HEK293T (cell line): ENCODE results near the gene TSPAN14.
"Not testable (repeated sequence)": the region's sequence is repeated elsewhere in the genome, so short reads cannot be mapped to it uniquely, and the experiment has no call there.

Source experiments
- FOXM1 ChIP-seq: fragments of 450-650 bp; IDR thresholded peaks from 2 replicates; pipeline ENCODE4 v1.6.1; 2017; ENCODE audit warnings: mild to moderate bottlenecking, borderline replicate concordance
- SP1 ChIP-seq: fragments of 450-650 bp; IDR thresholded peaks from 2 replicates; pipeline ENCODE4 v1.6.1; 2017
- SUZ12 ChIP-seq: fragments of 450-650 bp; IDR thresholded peaks from 2 replicates; pipeline ENCODE4 v1.6.1; 2016; ENCODE audit warnings: mild to moderate bottlenecking
- ZNF384 ChIP-seq: fragments of 450-650 bp; IDR thresholded peaks from 2 replicates; pipeline ENCODE4 v1.6.1; 2016

GRCh38 chr10:80534059-80534458, 79.9 kb downstream of the TSPAN14 start:
- not testable (repeated sequence) for TF ChIP-seq SP1, SUZ12, FOXM1, ZNF384
